Transverse colon (tissue), 4 donors: Measurements from ENCODE around the gene TSPAN8.

ENCODE experiments used
- CTCF ChIP-seq, 5 experiments: fragments of 200-600 bp in 3 of 5; fragments of 450-650 bp in 2 of 5; sonication (generic) in 3 of 5; IDR thresholded peaks; 1 replicate in 2 of 5; 2 replicates in 3 of 5; pipeline ENCODE4 v1.5.1; 2016 to 2017; ENCODE audit warnings: antibody characterized with exemption in 5 of 5, inconsistent platforms in 3 of 5, mild to moderate bottlenecking in 2 of 5, moderate library complexity in 1 of 5
- EP300 ChIP-seq: sonication (generic); formaldehyde crosslinking; IDR thresholded peaks from one replicate; pipeline ENCODE4 v1.6.1; 2017; ENCODE audit warnings: antibody characterized with exemption, low read depth
- POLR2A ChIP-seq: fragments of 450-650 bp; IDR thresholded peaks from one replicate; pipeline ENCODE4 v1.6.1; 2016; ENCODE audit warnings: antibody characterized with exemption, mild to moderate bottlenecking, moderate library complexity
- POLR2AphosphoS5 ChIP-seq, 3 donors: sonication (generic); formaldehyde crosslinking; IDR thresholded peaks; one replicate each; pipeline ENCODE4 v1.6.1; 2016; ENCODE audit warnings: antibody characterized with exemption in 3 of 3

GRCh38 chr12:71159878-71160277 lies 2.1 kb upstream of the TSPAN8 start:
- TF ChIP-seq CTCF (IDR thresholded peaks at IDR 0.05), result no peak
- TF ChIP-seq POLR2A, result no peak
- no peak for TF ChIP-seq POLR2AphosphoS5 (IDR thresholded peaks at IDR 0.05)
- TF ChIP-seq EP300, result no peak
